HCT116 (cell line): ENCODE data around the gene SLC25A52.

ENCODE experiments used
- CEBPB ChIP-seq: IDR thresholded peaks from 2 replicates; pipeline ENCODE4 v1.6.1; 2012; ENCODE audit warnings: low read depth
- CTCF ChIP-seq, 3 experiments: fragments of 200-600 bp in 1 of 3; sonication (generic) in 1 of 3; IDR thresholded peaks in 2 of 3; conservative IDR thresholded peaks in 1 of 3; 2 replicates each; pipeline ENCODE4 v1.5.1; 2012 to 2017; ENCODE audit warnings: low read depth in 2 of 3, low read length in 2 of 3, antibody characterized with exemption in 1 of 3, borderline replicate concordance in 1 of 3, control low read depth in 1 of 3, mild to moderate bottlenecking in 1 of 3, mixed read lengths in 1 of 3, mixed run types in 1 of 3, moderate library complexity in 1 of 3; ENCODE audit not compliant: insufficient read depth in 1 of 3
- EZH2 ChIP-seq: fragments of 200-600 bp; sonication (generic); IDR thresholded peaks from 2 replicates; pipeline ENCODE4 v1.6.1; 2017; ENCODE audit warnings: antibody characterized with exemption, mixed run types
- JUND ChIP-seq: IDR thresholded peaks from 2 replicates; pipeline ENCODE4 v1.6.1; 2012
- MAX ChIP-seq: IDR thresholded peaks from 2 replicates; pipeline ENCODE4 v1.6.1; 2012
- POLR2A ChIP-seq: IDR thresholded peaks from 2 replicates; pipeline ENCODE4 v1.7.0; 2011; ENCODE audit warnings: borderline replicate concordance; ENCODE audit not compliant: insufficient read depth, insufficient read length; ENCODE audit errors: extremely low read depth
- RAD21 ChIP-seq: IDR thresholded peaks from 2 replicates; pipeline ENCODE4 v1.6.1; 2012; ENCODE audit warnings: low read depth, mild to moderate bottlenecking
- REST ChIP-seq: IDR thresholded peaks from 2 replicates; pipeline ENCODE4 v1.6.1; 2012; ENCODE audit warnings: low read depth
- SIN3A ChIP-seq: IDR thresholded peaks from 2 replicates; pipeline ENCODE4 v1.6.1; 2012; ENCODE audit warnings: low read depth
- TCF7L2 ChIP-seq: IDR thresholded peaks from 2 replicates; pipeline ENCODE4 v1.7.0; 2011; ENCODE audit warnings: borderline replicate concordance, inconsistent platforms; ENCODE audit not compliant: insufficient read depth, insufficient read length; ENCODE audit errors: extremely low read depth
- YY1 ChIP-seq: IDR thresholded peaks from 2 replicates; pipeline ENCODE4 v1.6.1; 2011; ENCODE audit warnings: low read length, low read depth, moderate library complexity, mild to moderate bottlenecking; ENCODE audit not compliant: insufficient replicate concordance; ENCODE audit errors: extremely low read depth

- TF ChIP-seq YY1 (no peak), EZH2 (no peak), CTCF (IDR thresholded peaks at IDR 0.05 in 2 of 3, conservative IDR thresholded peaks at IDR 0.05 in 1 of 3; ENCODE audit: borderline replicate concordance in 1 of 3, insufficient read depth in 1 of 3, low read depth in 2 of 3, low read length in 2 of 3) (no peak), POLR2A (no peak), MAX (no peak), RAD21 (no peak), TCF7L2 (no peak), REST (no peak), JUND (no peak), CEBPB (no peak), SIN3A (no peak)
Observed at GRCh38 chr18:31746396-31746795, 14.3 kb downstream of the SLC25A52 start.
